DOHH2 (cell line): ENCODE measurements around the gene EIF4A3.

Source experiments
- CTCF ChIP-seq: fragments of 200-600 bp; sonication (generic); IDR thresholded peaks from one replicate; pipeline ENCODE4 v1.5.1; 2014; ENCODE audit warnings: antibody characterized with exemption, mild to moderate bottlenecking, low read depth, low read length; ENCODE audit not compliant: poor library complexity, severe bottlenecking
- EZH2phosphoT487 ChIP-seq: fragments of 200-600 bp; sonication (generic); IDR thresholded peaks from 2 replicates; pipeline ENCODE4 v1.6.1; 2017; ENCODE audit warnings: borderline replicate concordance, mild to moderate bottlenecking, antibody characterized with exemption, low read length, moderate library complexity, mixed read lengths

- TF ChIP-seq EZH2phosphoT487 (no peak), CTCF (no peak)
These were observed 48.2 kb upstream of the EIF4A3 start for GRCh38 chr17:80195141-80195540.
